22Rv1 (cell line): ENCODE measurements around the gene FERMT2.

Experiments used
- ZFX ChIP-seq: fragments of 450-650 bp; IDR thresholded peaks from 2 replicates; pipeline ENCODE4 v1.6.1; 2017; ENCODE audit warnings: antibody characterized with exemption, borderline replicate concordance
- TF ChIP-seq, protein P1 (sequence below): fragments of 450-650 bp; IDR thresholded peaks from 2 replicates; pipeline ENCODE4 v1.5.1; 2017; ENCODE audit warnings: mild to moderate bottlenecking

DNA sequence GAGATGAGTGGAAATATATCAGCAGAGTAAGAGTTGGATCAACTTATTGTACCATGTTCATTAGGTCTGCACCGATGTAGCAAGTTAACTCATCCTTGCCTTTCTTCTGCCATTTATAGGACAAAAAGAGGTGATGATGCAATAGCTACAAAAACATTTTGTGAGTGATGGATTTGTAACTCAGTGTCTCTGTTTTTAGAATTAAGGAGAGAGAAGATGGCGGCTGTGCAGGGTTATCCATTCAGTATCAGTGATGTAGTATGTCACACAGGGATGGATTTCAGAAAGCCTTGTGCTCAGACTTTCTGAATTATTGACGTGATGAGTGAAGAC, 97.4 kb downstream of the FERMT2 start:
- TF ChIP-seq, protein P1, sequence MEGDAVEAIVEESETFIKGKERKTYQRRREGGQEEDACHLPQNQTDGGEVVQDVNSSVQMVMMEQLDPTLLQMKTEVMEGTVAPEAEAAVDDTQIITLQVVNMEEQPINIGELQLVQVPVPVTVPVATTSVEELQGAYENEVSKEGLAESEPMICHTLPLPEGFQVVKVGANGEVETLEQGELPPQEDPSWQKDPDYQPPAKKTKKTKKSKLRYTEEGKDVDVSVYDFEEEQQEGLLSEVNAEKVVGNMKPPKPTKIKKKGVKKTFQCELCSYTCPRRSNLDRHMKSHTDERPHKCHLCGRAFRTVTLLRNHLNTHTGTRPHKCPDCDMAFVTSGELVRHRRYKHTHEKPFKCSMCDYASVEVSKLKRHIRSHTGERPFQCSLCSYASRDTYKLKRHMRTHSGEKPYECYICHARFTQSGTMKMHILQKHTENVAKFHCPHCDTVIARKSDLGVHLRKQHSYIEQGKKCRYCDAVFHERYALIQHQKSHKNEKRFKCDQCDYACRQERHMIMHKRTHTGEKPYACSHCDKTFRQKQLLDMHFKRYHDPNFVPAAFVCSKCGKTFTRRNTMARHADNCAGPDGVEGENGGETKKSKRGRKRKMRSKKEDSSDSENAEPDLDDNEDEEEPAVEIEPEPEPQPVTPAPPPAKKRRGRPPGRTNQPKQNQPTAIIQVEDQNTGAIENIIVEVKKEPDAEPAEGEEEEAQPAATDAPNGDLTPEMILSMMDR: no peak
- no peak for TF ChIP-seq ZFX
